DOHH2 (cell line): ENCODE measurements around the gene CENPS.
"Not testable (repeated sequence)": the region's sequence is repeated elsewhere in the genome, so short reads cannot be mapped to it uniquely, and the experiment has no call there.

Experiments used
- H3F3A ChIP-seq: fragments of 200-600 bp; sonication (generic), shearing (Covaris generic); 2 replicates; pipeline ENCODE4 v1.6.0; 2016; ENCODE audit warnings: antibody characterized with exemption, mild to moderate bottlenecking; ENCODE audit not compliant: control insufficient read depth, insufficient read depth
- H3K27ac ChIP-seq: fragments of 200-600 bp; sonication (generic); 2 replicates; pipeline ENCODE4 v1.5.1; 2014; ENCODE audit warnings: low read depth, mild to moderate bottlenecking, low read length, moderate library complexity
- H3K27me3 ChIP-seq: fragments of 200-600 bp; sonication (generic); 2 replicates; pipeline ENCODE4 v1.6.1; 2014; ENCODE audit warnings: mild to moderate bottlenecking, low read length, mixed read lengths; ENCODE audit not compliant: control insufficient read depth
- H3K36me3 ChIP-seq: fragments of 200-600 bp; sonication (generic); 2 replicates; pipeline ENCODE4 v1.6.1; 2014; ENCODE audit warnings: mild to moderate bottlenecking, low read length, moderate library complexity, mixed read lengths; ENCODE audit not compliant: control insufficient read depth
- H3K4me1 ChIP-seq: fragments of 200-600 bp; sonication (generic); 2 replicates; pipeline ENCODE4 v1.6.1; 2014; ENCODE audit warnings: mild to moderate bottlenecking, low read length, mixed read lengths; ENCODE audit not compliant: control insufficient read depth
- H3K4me2 ChIP-seq: fragments of 200-600 bp; sonication (generic); 2 replicates; pipeline ENCODE4 v1.6.0; 2014; ENCODE audit warnings: mild to moderate bottlenecking, low read length, moderate library complexity
- H3K4me3 ChIP-seq: fragments of 200-600 bp; sonication (generic); 2 replicates; pipeline ENCODE4 v1.5.1; 2014; ENCODE audit warnings: mild to moderate bottlenecking, low read length, mixed read lengths
- H3K79me2 ChIP-seq: fragments of 200-600 bp; sonication (generic); 2 replicates; pipeline ENCODE4 v1.6.1; 2014; ENCODE audit warnings: mild to moderate bottlenecking, low read length, mixed read lengths; ENCODE audit not compliant: control insufficient read depth
- H3K9me2 ChIP-seq: fragments of 200-600 bp; sonication (generic); replicated peaks from 2 replicates; pipeline ENCODE4 v1.6.1; 2014; ENCODE audit warnings: mild to moderate bottlenecking, low read length, mixed read lengths; ENCODE audit not compliant: control insufficient read depth
- H3K9me3 ChIP-seq: fragments of 200-600 bp; sonication (generic); 2 replicates; pipeline ENCODE4 v1.6.1; 2014; ENCODE audit warnings: antibody characterized with exemption, low read length, mixed read lengths; ENCODE audit not compliant: control insufficient read depth, insufficient read depth
- H4K20me1 ChIP-seq: fragments of 200-600 bp; sonication (generic); 2 replicates; pipeline ENCODE4 v1.6.0; 2014; ENCODE audit warnings: low read depth, mild to moderate bottlenecking, antibody characterized with exemption, low read length, moderate library complexity; ENCODE audit not compliant: control insufficient read depth, insufficient read depth
- CTCF ChIP-seq: fragments of 200-600 bp; sonication (generic); IDR thresholded peaks from one replicate; pipeline ENCODE4 v1.5.1; 2014; ENCODE audit warnings: antibody characterized with exemption, mild to moderate bottlenecking, low read depth, low read length; ENCODE audit not compliant: poor library complexity, severe bottlenecking
- EZH2phosphoT487 ChIP-seq: fragments of 200-600 bp; sonication (generic); IDR thresholded peaks from 2 replicates; pipeline ENCODE4 v1.6.1; 2017; ENCODE audit warnings: borderline replicate concordance, mild to moderate bottlenecking, antibody characterized with exemption, low read length, moderate library complexity, mixed read lengths

Gene CENPS

GRCh38 chr1:10421637-10422036, 8.6 kb upstream of the CENPS start:
- no peaks in the 10 kb centered on the region for H3K79me2 ChIP-seq
- H3K4me1 ChIP-seq = no peaks in the 10 kb centered on the region
- no peaks in the 10 kb centered on the region; the same call in 1 of the 2 replicates for H3F3A ChIP-seq
- H3K27me3 ChIP-seq = no peaks in the 10 kb centered on the region
- peaks cover 42% of the 10 kb centered on the region for H3K36me3 ChIP-seq
- no peaks in the 10 kb centered on the region for H4K20me1 ChIP-seq
- no peak overlapping the region for H3K4me2 ChIP-seq
- TF ChIP-seq EZH2phosphoT487 = no peak
- no peak overlapping the region for H3K4me3 ChIP-seq
- H3K27ac ChIP-seq = no peak overlapping the region
- H3K9me3 ChIP-seq = no peaks in the 10 kb centered on the region
- no peaks in the 10 kb centered on the region for H3K9me2 ChIP-seq

GRCh38 chr1:10424034-10424433, 6.2 kb upstream of the CENPS start:
- no peak overlapping the region for H3K27ac ChIP-seq
- H3K4me1 ChIP-seq = peaks cover 9% of the 10 kb centered on the region
- no peaks in the 10 kb centered on the region for H3K27me3 ChIP-seq
- no peaks in the 10 kb centered on the region for H3K9me3 ChIP-seq
- no peak overlapping the region for H3K4me2 ChIP-seq
- no peaks in the 10 kb centered on the region for H4K20me1 ChIP-seq
- no peak overlapping the region for H3K4me3 ChIP-seq
- no peaks in the 10 kb centered on the region for H3K9me2 ChIP-seq
- no peaks in the 10 kb centered on the region; the same call in 1 of the 2 replicates for H3F3A ChIP-seq
- no peak for TF ChIP-seq EZH2phosphoT487
- TF ChIP-seq CTCF = no peak
- H3K79me2 ChIP-seq = peaks cover 1% of the 10 kb centered on the region; the same call in 1 of the 2 replicates
- peaks cover 20% of the 10 kb centered on the region for H3K36me3 ChIP-seq

GRCh38 chr1:10424651-10425050, 5.6 kb upstream of the CENPS start:
- H3K27me3 ChIP-seq = no peaks in the 10 kb centered on the region
- peaks cover 15% of the 10 kb centered on the region for H3K4me1 ChIP-seq
- H3K36me3 ChIP-seq = peaks cover 15% of the 10 kb centered on the region
- no peak overlapping the region for H3K4me2 ChIP-seq
- no peaks in the 10 kb centered on the region for H3K9me2 ChIP-seq
- no peak for TF ChIP-seq EZH2phosphoT487
- TF ChIP-seq CTCF = no peak
- no peaks in the 10 kb centered on the region; the same call in 1 of the 2 replicates for H3F3A ChIP-seq
- no peak overlapping the region for H3K4me3 ChIP-seq
- peaks cover 6% of the 10 kb centered on the region; the same call in 1 of the 2 replicates for H3K79me2 ChIP-seq
- no peak overlapping the region for H3K27ac ChIP-seq
- no peaks in the 10 kb centered on the region for H4K20me1 ChIP-seq
- no peaks in the 10 kb centered on the region for H3K9me3 ChIP-seq

GRCh38 chr1:10425826-10426534, 4.3 kb upstream of the CENPS start:
- H3K4me2 ChIP-seq, H4K20me1 ChIP-seq: not testable (repeated sequence)

GRCh38 chr1:10426535-10426848, 3.7 kb upstream of the CENPS start:
- not testable (repeated sequence) for H3K36me3 ChIP-seq, H3K4me3 ChIP-seq, H3K9me2 ChIP-seq, H3K27ac ChIP-seq, H3K4me2 ChIP-seq, H4K20me1 ChIP-seq, H3K27me3 ChIP-seq, H3K9me3 ChIP-seq, H3F3A ChIP-seq
- peaks cover 18% of the 10 kb centered on the region for H3K79me2 ChIP-seq
- peaks cover 24% of the 10 kb centered on the region for H3K4me1 ChIP-seq

More at GRCh38 chr1:10425826-10426534, 4.3 kb upstream of the CENPS start:
- H3K79me2 ChIP-seq = peaks cover 13% of the 10 kb centered on the region
- H3K36me3 ChIP-seq, H3K27me3 ChIP-seq, H3K9me3 ChIP-seq, H3F3A ChIP-seq, H3K9me2 ChIP-seq, H3K4me3 ChIP-seq, H3K27ac ChIP-seq: not testable (repeated sequence)
- H3K4me1 ChIP-seq = peaks cover 19% of the 10 kb centered on the region
